B cell (primary cell): ENCODE data around the gene KAZN. TPM values are rescaled to one million over a fixed set of nuclear protein-coding genes. Genes with fewer than 3 reads are reported as not detected.
A peak's percentile ranks its signal among the peaks of the same experiment; 100 is the strongest.

Source experiments
- ATAC-seq: fragments of 200-7000 bp; cut with Tn5 transposase; one replicate; pipeline ENCODE4 v1.10.0; 2021; ENCODE audit warnings: low read depth, mild to moderate bottlenecking, moderate number of reproducible peaks, moderate library complexity
- CTCF ChIA-PET: fragments of 350-600 bp; sonication (Branson Sonifier 250); formaldehyde crosslinking; loops from one replicate; lab custom pipeline; 2021; ENCODE audit warnings: antibody characterized with exemption, inconsistent platforms; lab: Charles Lee
- POLR2A ChIA-PET: fragments of 350-600 bp; sonication (Branson Sonifier 250); formaldehyde crosslinking; loops from one replicate; lab custom pipeline; 2021; ENCODE audit warnings: antibody characterized with exemption; lab: Charles Lee
- DNase-seq: peaks from one replicate; pipeline ENCODE4 v3.0.0; 2013
- H2AFZ ChIP-seq: 2 replicates; pipeline ENCODE4 v1.6.1; 2012; ENCODE audit warnings: mild to moderate bottlenecking, low read depth, low read length; ENCODE audit not compliant: insufficient read depth, poor library complexity, severe bottlenecking
- H3K27ac ChIP-seq, 2 donors: 1 replicate in 1 of 2; 2 replicates in 1 of 2; pipeline ENCODE4 v1.5.1; 2012 to 2013; ENCODE audit warnings: low read length in 2 of 2, mild to moderate bottlenecking in 2 of 2, moderate library complexity in 1 of 2
- H3K27me3 ChIP-seq, 4 experiments: fragments of 200-600 bp in 1 of 4; sonication (generic) in 1 of 4; replicated peaks in 1 of 4; 1 replicate in 2 of 4; 2 replicates in 2 of 4; pipeline versions ENCODE4 v1.6.1 to v1.7.0; 2013 to 2016; ENCODE audit warnings: low read length in 3 of 4, mild to moderate bottlenecking in 2 of 4, mixed read lengths in 1 of 4, moderate library complexity in 1 of 4; ENCODE audit not compliant: insufficient read depth in 4 of 4, control insufficient read depth in 3 of 4; ENCODE audit errors: control extremely low read depth in 1 of 4
- H3K36me3 ChIP-seq, 2 experiments: replicated peaks in 1 of 2; 1 replicate in 1 of 2; 2 replicates in 1 of 2; pipeline versions ENCODE4 v1.6.1 to v1.7.1; 2013; ENCODE audit warnings: low read length in 1 of 2; ENCODE audit not compliant: insufficient read depth in 2 of 2, control insufficient read depth in 1 of 2; ENCODE audit errors: control extremely low read depth in 1 of 2, extremely low read depth in 1 of 2
- H3K4me1 ChIP-seq, 2 donors: fragments of 200-600 bp in 1 of 2; sonication (generic) in 1 of 2; 1 replicate in 1 of 2; 2 replicates in 1 of 2; pipeline versions ENCODE4 v1.5.1 to v1.6.1; 2013 to 2017; ENCODE audit warnings: low read length in 2 of 2; ENCODE audit not compliant: control insufficient read depth in 2 of 2, insufficient read depth in 2 of 2
- H3K4me2 ChIP-seq: replicated peaks from 2 replicates; pipeline ENCODE3; 2012; ENCODE audit warnings: mild to moderate bottlenecking, low read depth, low read length; ENCODE audit not compliant: poor library complexity, severe bottlenecking
- H3K4me3 ChIP-seq, 5 experiments: fragments of 200-600 bp in 1 of 5; sonication (generic) in 1 of 5; 1 replicate in 3 of 5; 2 replicates in 2 of 5; pipeline versions ENCODE4 v1.5.1 to v1.7.0; 2011 to 2016; ENCODE audit warnings: low read length in 4 of 5, mild to moderate bottlenecking in 4 of 5, low read depth in 2 of 5, control low read depth in 1 of 5, moderate library complexity in 1 of 5; ENCODE audit not compliant: insufficient read depth in 1 of 5; ENCODE audit errors: control extremely low read depth in 1 of 5, extremely low read depth in 1 of 5
- H3K79me2 ChIP-seq: fragments of 200-600 bp; sonication (generic); one replicate; pipeline ENCODE4 v1.6.0; 2016; ENCODE audit warnings: low read length; ENCODE audit not compliant: control insufficient read depth, insufficient read depth
- H3K9ac ChIP-seq: fragments of 200-600 bp; sonication (generic); 2 replicates; pipeline ENCODE4 v1.6.1; 2017; ENCODE audit warnings: mild to moderate bottlenecking, low read length, moderate library complexity
- H3K9me3 ChIP-seq, 3 donors: one replicate each; pipeline versions ENCODE4 v1.6.1 to v1.7.1; 2013; ENCODE audit warnings: low read length in 2 of 3; ENCODE audit not compliant: control insufficient read depth in 2 of 3, insufficient read depth in 1 of 3; ENCODE audit errors: control extremely low read depth in 1 of 3
- H4K20me1 ChIP-seq: 2 replicates; pipeline ENCODE4 v1.6.0; 2012; ENCODE audit warnings: mild to moderate bottlenecking, low read length; ENCODE audit not compliant: insufficient read depth, control insufficient read depth, poor library complexity, severe bottlenecking
- H3K27ac Mint-ChIP-seq: one replicate; pipeline ENCODE4 v1.8.0; 2021; ENCODE audit warnings: mixed read lengths
- H3K27me3 Mint-ChIP-seq: one replicate; pipeline ENCODE4 v1.8.0; 2021; ENCODE audit warnings: mixed read lengths
- H3K4me1 Mint-ChIP-seq: one replicate; pipeline ENCODE4 v1.8.0; 2021; ENCODE audit warnings: mixed read lengths
- H3K4me3 Mint-ChIP-seq: one replicate; pipeline ENCODE4 v1.8.0; 2021; ENCODE audit warnings: mixed read lengths
- H3K9me3 Mint-ChIP-seq: one replicate; pipeline ENCODE4 v1.8.0; 2022; ENCODE audit warnings: mixed read lengths; ENCODE audit not compliant: insufficient read depth
- EZH2 ChIP-seq: IDR thresholded peaks from 2 replicates; pipeline ENCODE4 v1.6.1; 2012; ENCODE audit warnings: borderline replicate concordance, low read depth, mild to moderate bottlenecking, moderate library complexity, low read length; ENCODE audit not compliant: insufficient read depth, poor library complexity, severe bottlenecking
- WGBS: methylation state at CpG from one replicate; pipeline ENCODE4 v1.1.5; 2013; ENCODE audit warnings: missing lambda C conversion rate; ENCODE audit not compliant: insufficient coverage; 5-methylcytosine and 5-hydroxymethylcytosine counted together
- intact Hi-C: fragments of 100-400 bp; cut with micrococcal nuclease; formaldehyde crosslinking; loops from one replicate; pipeline ENCODE4 v1.10.0; 2022
- polyA plus RNA-seq: library from polyadenylated mRNA; depleted of rRNA; stranded (reverse); fragments of >200 nt; gene quantifications from 2 replicates; pipeline ENCODE4 v1.2.3, GENCODE V29; 2012
- total RNA-seq, 2 donors: library from RNA; stranded (reverse); fragments of 120-200 nt in 1 of 2; gene quantifications; 1 replicate in 1 of 2; 2 replicates in 1 of 2; pipeline versions ENCODE4 v1.2.3 to v1.2.4, GENCODE V29; 2013 to 2022
- TF ChIP-seq, protein P1 (sequence below): fragments of 200-600 bp; IDR thresholded peaks from one replicate; pipeline ENCODE4 v1.8.0; 2022; ENCODE audit warnings: antibody characterized with exemption, mild to moderate bottlenecking

Gene KAZN
- total and polyA plus RNA-seq, 2 donors (not counting 1 experiment from before 2014, with no cell fraction given): 0.13 to 0.39 TPM

DNA sequence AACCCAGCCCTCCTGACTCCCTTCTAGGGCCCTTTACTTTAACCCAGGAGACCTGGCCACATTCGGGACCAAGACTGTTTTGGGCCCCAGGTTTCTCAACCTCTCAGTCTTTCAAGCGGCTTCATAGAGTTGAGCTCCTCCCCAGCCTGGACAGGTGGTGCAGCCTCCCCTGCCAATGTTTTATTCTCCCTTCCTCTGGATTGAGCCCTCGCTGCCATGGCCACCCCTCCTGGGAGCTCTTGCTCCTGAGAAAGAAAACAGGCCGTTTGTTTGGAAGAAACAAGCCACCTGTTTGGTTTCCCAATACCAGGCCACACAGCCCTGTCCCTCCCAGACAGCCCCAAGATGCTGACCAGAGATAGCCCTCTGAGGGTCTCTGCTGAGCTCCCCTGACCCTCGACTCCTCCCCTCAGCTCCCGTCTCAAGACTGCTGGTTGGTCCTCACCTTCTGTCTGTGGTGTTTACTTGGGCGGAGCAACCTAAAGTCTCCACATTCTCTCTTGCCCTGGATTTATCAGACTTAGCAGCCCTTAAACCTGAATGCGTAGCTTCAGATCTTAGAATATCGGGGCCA is 558.4 kb downstream of the KAZN start:
- peaks cover 28 to 31% of the 10 kb centered on the region in 2 donors for H3K4me1 ChIP-seq
- no peak overlapping the region for H3K4me3 ChIP-seq
- 89% methylated on average over 9 of the region's 9 CpGs for WGBS
- no peak overlapping the region for H3K27ac Mint-ChIP-seq
- H3K27me3 Mint-ChIP-seq: peaks cover 32% of the 10 kb centered on the region
- DNase-seq: no peak
- H3K79me2 ChIP-seq: no peaks in the 10 kb centered on the region
- ChIA-PET POLR2A (no interaction called here), CTCF (no interaction called here)
- H3K4me1 Mint-ChIP-seq: peaks cover 16% of the 10 kb centered on the region
- H3K4me3 Mint-ChIP-seq: no peak overlapping the region
- H2AFZ ChIP-seq: peak overlapping the region; percentile 72
- H3K9me3 Mint-ChIP-seq: no peaks in the 10 kb centered on the region
- H3K36me3 ChIP-seq: no peaks in the 10 kb centered on the region
- H3K4me2 ChIP-seq: peak overlapping the region; percentile 52
- H3K27ac ChIP-seq: no peak overlapping the region
- H3K9ac ChIP-seq: no peak overlapping the region
- H3K9me3 ChIP-seq: peaks cover 0 to 4% (median 0%) of the 10 kb centered on the region in 3 donors
- H4K20me1 ChIP-seq: no peaks in the 10 kb centered on the region
- no peak for ATAC-seq
- no peak for TF ChIP-seq EZH2
- TF ChIP-seq, protein P1, sequence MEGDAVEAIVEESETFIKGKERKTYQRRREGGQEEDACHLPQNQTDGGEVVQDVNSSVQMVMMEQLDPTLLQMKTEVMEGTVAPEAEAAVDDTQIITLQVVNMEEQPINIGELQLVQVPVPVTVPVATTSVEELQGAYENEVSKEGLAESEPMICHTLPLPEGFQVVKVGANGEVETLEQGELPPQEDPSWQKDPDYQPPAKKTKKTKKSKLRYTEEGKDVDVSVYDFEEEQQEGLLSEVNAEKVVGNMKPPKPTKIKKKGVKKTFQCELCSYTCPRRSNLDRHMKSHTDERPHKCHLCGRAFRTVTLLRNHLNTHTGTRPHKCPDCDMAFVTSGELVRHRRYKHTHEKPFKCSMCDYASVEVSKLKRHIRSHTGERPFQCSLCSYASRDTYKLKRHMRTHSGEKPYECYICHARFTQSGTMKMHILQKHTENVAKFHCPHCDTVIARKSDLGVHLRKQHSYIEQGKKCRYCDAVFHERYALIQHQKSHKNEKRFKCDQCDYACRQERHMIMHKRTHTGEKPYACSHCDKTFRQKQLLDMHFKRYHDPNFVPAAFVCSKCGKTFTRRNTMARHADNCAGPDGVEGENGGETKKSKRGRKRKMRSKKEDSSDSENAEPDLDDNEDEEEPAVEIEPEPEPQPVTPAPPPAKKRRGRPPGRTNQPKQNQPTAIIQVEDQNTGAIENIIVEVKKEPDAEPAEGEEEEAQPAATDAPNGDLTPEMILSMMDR: no peak
- peaks cover 0 to 29% (median 14%) of the 10 kb centered on the region in 4 experiments for H3K27me3 ChIP-seq
- intact Hi-C loops: no loop called here

DNA sequence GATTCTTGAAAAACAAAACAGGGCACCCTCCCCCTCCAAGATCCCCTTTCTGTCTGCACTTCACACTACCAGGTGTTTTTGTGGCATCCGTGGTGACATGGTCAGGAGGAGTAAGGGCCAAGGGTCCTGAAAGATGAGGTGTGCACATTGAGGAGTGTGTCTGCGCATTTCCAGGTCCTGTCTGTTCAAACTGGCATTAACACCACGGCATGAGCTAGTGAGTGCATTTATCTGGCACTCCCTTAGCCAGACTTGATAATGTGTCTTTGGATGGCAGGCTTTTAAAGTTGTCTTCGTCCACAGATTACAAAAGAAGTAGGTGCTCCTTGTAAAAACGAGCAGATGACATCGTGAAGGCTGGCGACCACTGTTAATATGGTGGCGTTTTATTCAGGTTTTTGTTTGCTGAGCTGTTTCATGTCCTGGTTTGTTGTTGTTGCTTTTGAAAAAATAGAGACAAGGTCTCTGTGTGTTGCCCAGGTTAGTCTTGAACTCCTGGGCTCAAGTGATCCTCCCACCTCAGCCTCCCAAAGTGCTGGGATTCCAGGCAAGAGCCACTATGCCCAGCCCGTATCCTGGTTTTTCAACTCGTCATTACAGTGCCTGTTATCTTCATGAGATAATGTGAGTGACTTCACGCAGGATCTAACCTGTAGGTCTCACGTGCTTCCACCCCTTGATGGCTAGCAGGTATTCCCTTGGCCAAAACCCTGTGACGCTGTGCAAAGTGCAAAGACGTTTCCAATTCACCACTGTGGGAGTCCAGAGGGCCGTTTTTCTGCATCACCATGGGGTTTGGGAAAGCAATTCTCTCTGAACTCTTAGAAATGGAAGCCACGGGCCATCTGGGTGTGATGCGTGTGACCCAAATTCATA is 559.3 kb downstream of the KAZN start:
- Histone ChIP-seq H3K27ac (no peak overlapping the region), H3K4me2 (no peak overlapping the region), H3K79me2 (no peaks in the 10 kb centered on the region), H2AFZ (no peak overlapping the region), H3K4me3 (no peak overlapping the region), H3K9ac (no peak overlapping the region), H3K36me3 (no peaks in the 10 kb centered on the region), H3K9me3 (peaks cover 0 to 2% (median 0%) of the 10 kb centered on the region in 3 donors), H4K20me1 (no peaks in the 10 kb centered on the region), H3K4me1 (peaks cover 24 to 27% of the 10 kb centered on the region in 2 donors), H3K27me3 (peaks cover 0 to 21% (median 9%) of the 10 kb centered on the region in 4 experiments)
- no peak overlapping the region for H3K27ac Mint-ChIP-seq
- intact Hi-C loops: no loop called here
- 82% methylated on average over 13 of the region's 17 CpGs for WGBS
- peaks cover 14% of the 10 kb centered on the region for H3K4me1 Mint-ChIP-seq
- no peak overlapping the region for H3K4me3 Mint-ChIP-seq
- ChIA-PET CTCF (no interaction called here), POLR2A (no interaction called here)
- peaks cover 29% of the 10 kb centered on the region for H3K27me3 Mint-ChIP-seq
- DNase-seq: no peak
- no peaks in the 10 kb centered on the region for H3K9me3 Mint-ChIP-seq
- TF ChIP-seq, protein P1: no peak
- no peak for TF ChIP-seq EZH2
- ATAC-seq: no peak
